ENCODE measurements around the gene ADAMTS18. TPM values are rescaled to one million over a fixed set of nuclear protein-coding genes. Genes with fewer than 3 reads are reported as not detected.

ADAMTS18 gene
- total RNA-seq, 2 donors from 2014 or later = 0.14 TPM; not detected in 1

DNA sequence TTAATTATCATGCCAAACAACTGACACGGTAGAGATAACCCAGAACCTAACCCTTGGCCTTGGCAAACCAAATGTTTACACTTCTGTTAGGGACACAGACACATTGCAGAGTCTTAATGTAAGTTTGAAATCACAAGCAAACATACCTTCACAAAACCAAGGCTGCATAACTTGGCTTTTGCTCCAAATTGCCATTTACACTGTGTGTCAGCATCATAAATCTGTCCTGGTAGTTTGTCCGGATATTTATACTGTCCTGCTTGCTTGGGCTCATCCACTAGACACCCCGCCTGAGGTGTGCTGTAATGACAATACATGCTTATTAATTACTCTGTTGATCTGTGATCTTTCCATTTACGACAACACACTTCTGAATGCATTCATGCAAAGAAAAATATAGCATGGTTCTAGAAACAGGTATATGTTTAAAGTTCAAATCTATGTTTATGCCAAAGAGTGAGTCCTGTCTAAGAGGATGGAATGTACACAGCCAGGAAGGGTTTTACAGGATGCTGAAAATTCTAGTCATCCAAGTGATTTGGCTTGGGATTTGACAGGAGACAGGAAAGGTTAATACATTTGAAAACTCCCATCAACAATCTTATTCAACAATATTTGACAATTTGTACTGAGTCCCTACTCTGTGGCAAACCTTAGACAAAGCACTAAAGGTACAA is 81.1 kb downstream of the ADAMTS18 start:
- TF ChIP-seq, protein P1, sequence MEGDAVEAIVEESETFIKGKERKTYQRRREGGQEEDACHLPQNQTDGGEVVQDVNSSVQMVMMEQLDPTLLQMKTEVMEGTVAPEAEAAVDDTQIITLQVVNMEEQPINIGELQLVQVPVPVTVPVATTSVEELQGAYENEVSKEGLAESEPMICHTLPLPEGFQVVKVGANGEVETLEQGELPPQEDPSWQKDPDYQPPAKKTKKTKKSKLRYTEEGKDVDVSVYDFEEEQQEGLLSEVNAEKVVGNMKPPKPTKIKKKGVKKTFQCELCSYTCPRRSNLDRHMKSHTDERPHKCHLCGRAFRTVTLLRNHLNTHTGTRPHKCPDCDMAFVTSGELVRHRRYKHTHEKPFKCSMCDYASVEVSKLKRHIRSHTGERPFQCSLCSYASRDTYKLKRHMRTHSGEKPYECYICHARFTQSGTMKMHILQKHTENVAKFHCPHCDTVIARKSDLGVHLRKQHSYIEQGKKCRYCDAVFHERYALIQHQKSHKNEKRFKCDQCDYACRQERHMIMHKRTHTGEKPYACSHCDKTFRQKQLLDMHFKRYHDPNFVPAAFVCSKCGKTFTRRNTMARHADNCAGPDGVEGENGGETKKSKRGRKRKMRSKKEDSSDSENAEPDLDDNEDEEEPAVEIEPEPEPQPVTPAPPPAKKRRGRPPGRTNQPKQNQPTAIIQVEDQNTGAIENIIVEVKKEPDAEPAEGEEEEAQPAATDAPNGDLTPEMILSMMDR (IDR thresholded peaks at IDR 0.05) = no peak
- no peaks in the 10 kb centered on the region for H3K36me3 ChIP-seq
- no peak overlapping the region for H3K4me3 ChIP-seq
- H3K9me3 ChIP-seq = no peaks in the 10 kb centered on the region
- H3K27me3 ChIP-seq (replicated peaks; ENCODE audit: insufficient read depth) = no peaks in the 10 kb centered on the region
- H3K27ac ChIP-seq = no peak overlapping the region
- H3K4me1 ChIP-seq (ENCODE audit: control insufficient read depth in 1 of 2, low read depth in 2 of 2) = no peaks in the 10 kb centered on the region
- ATAC-seq (ENCODE audit: insufficient number of reproducible peaks, low FRiP score, low read depth) = no peak
- no peak for DNase-seq (ENCODE audit: low spot score)

DNA sequence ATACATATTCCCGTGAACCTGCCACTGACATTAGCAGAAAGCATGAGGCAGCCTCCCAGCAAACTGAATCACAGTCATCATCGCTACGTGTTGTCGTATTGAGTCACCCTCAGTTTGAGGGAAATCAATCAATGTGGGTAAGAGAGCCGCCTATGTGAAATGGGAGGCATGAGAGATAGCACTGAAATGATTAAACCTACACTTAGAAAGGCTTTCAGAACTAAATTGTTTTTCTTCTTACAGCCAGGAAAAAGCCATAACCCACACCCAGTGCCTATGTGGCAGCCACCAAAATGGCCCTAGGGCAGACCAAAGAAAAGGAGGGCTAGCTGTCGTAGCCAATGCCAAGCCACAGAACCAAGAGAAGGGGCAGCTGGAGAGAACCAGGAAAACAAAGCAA is 90.5 kb downstream of the ADAMTS18 start:
- Histone ChIP-seq H3K36me3 (no peaks in the 10 kb centered on the region), H3K27me3 (replicated peaks; ENCODE audit: insufficient read depth) (no peaks in the 10 kb centered on the region), H3K4me3 (no peak overlapping the region), H3K27ac (no peak overlapping the region), H3K9me3 (no peaks in the 10 kb centered on the region), H3K4me1 (ENCODE audit: control insufficient read depth in 1 of 2, low read depth in 2 of 2) (no peaks in the 10 kb centered on the region)
- no peak for DNase-seq (ENCODE audit: low spot score)
- TF ChIP-seq, protein P1 (IDR thresholded peaks at IDR 0.05) = no peak
- ATAC-seq (ENCODE audit: insufficient number of reproducible peaks, low FRiP score, low read depth) = no peak

DNA sequence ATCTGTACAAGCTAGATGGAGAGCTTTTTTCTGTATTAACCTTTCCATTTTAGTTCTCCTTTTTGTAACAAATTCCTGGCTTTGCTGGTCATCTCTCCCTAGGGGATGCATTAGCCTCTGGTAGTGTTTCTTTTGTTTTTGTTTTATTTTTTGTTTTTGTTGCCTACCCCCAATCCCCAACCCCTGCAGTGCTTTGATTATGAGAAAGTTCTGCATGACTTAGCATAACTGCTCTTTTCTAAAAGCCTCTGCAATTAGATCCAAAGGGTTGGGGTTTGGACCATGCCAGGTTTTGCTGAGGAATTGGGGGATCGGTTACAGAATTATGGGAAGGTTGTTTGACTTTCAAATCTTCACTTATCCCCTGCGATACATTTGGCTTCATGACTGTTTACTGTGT is 98.2 kb downstream of the ADAMTS18 start:
- H3K4me1 ChIP-seq (ENCODE audit: control insufficient read depth in 1 of 2, low read depth in 2 of 2) = no peaks in the 10 kb centered on the region
- TF ChIP-seq, protein P1 (IDR thresholded peaks at IDR 0.05) = no peak
- DNase-seq (ENCODE audit: low spot score) (no peak), ATAC-seq (ENCODE audit: insufficient number of reproducible peaks, low FRiP score, low read depth) (no peak)
- no peaks in the 10 kb centered on the region for H3K27me3 ChIP-seq (replicated peaks; ENCODE audit: insufficient read depth)
- no peak overlapping the region for H3K4me3 ChIP-seq
- H3K36me3 ChIP-seq = no peaks in the 10 kb centered on the region
- H3K9me3 ChIP-seq = no peaks in the 10 kb centered on the region
- H3K27ac ChIP-seq = no peak overlapping the region

DNA sequence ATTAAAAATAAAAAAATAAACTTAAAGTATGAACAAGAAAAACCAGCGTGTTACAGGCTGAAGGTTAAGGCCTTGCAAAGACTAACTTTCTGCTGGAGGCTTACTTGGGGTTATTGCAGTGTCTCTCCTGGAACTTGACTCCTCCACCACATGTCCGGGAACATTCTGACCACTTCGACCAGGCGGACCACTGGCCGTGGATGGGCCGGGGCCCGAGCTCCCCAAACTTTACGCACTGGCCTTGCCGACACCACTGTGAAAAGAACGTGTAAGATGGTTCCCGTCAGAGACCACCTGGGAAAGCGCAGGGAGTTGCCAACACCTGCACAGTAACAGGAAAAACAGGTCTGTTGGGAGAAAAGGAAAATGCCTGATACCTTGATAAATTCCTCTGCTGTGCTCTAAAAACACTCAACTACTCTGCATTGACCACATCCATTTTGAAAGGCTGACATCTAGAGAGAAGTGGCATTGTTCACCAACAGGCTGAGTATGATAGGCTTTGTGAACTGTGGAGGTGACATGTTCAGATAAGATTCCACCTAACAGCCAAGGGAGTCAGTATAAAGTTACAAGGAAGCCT is 99.1 kb downstream of the ADAMTS18 start:
- Histone ChIP-seq H3K27ac (no peak overlapping the region), H3K4me3 (no peak overlapping the region), H3K4me1 (ENCODE audit: control insufficient read depth in 1 of 2, low read depth in 2 of 2) (no peaks in the 10 kb centered on the region), H3K27me3 (replicated peaks; ENCODE audit: insufficient read depth) (no peaks in the 10 kb centered on the region), H3K36me3 (no peaks in the 10 kb centered on the region), H3K9me3 (no peaks in the 10 kb centered on the region)
- ATAC-seq (ENCODE audit: insufficient number of reproducible peaks, low FRiP score, low read depth) (no peak), DNase-seq (ENCODE audit: low spot score) (no peak)
- TF ChIP-seq, protein P1 (IDR thresholded peaks at IDR 0.05) = no peak

DNA sequence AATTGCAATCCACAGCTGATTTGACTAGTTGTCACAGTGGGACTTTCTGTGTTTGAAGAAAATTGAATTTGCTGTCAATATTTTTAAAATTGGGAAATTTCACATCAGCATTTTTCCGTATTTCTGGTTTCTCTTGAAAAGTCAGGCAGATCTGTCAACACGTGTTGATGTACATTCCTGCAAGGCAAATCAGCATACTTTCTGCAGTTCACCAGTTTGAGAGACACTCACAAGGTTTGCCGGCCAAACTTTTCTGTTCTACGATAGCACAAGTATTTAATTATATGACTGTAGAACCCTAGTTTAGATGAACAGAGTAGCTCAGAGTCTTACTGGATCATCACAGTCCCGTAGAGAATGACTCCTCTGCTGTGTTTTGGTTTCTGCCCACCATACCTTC is 102.0 kb downstream of the ADAMTS18 start:
- no peaks in the 10 kb centered on the region for H3K9me3 ChIP-seq
- H3K4me3 ChIP-seq = no peak overlapping the region
- ATAC-seq (ENCODE audit: insufficient number of reproducible peaks, low FRiP score, low read depth) = no peak
- no peaks in the 10 kb centered on the region for H3K27me3 ChIP-seq (replicated peaks; ENCODE audit: insufficient read depth)
- H3K27ac ChIP-seq = no peak overlapping the region
- H3K36me3 ChIP-seq = no peaks in the 10 kb centered on the region
- H3K4me1 ChIP-seq (ENCODE audit: control insufficient read depth in 1 of 2, low read depth in 2 of 2) = no peaks in the 10 kb centered on the region
- DNase-seq (ENCODE audit: low spot score) = no peak
- TF ChIP-seq, protein P1 (IDR thresholded peaks at IDR 0.05) = no peak
